ENCODE results near the gene GNGT2.

GRCh38 chr17:49223517-49224197 is 13.3 kb upstream of the GNGT2 start:
- TF ChIP-seq CTCF (IDR thresholded peaks at IDR 0.05) (peak; percentile 91), EZH2 (IDR thresholded peaks at IDR 0.05) (no peak), EZH2phosphoT487 (IDR thresholded peaks at IDR 0.05) (no peak)

All from neural progenitor cell (in vitro differentiated cells).